Stimulated activated CD8-positive, alpha-beta memory T cell treated with anti-CD3 and anti-CD28 coated beads, Interleukin-4, amount 100 ng/mL, for 4 hours (primary cell): Measurements from ENCODE around the gene SMC5.
"Not testable (repeated sequence)": the region's sequence is repeated elsewhere in the genome, so short reads cannot be mapped to it uniquely, and the experiment has no call there.

Experiments
- DNase-seq, 2 donors: peaks; one replicate each; pipeline ENCODE4 v3.0.0-alpha.2; 2020; ENCODE audit warnings: low read depth in 2 of 2, low spot score in 1 of 2

Gene SMC5

DNA sequence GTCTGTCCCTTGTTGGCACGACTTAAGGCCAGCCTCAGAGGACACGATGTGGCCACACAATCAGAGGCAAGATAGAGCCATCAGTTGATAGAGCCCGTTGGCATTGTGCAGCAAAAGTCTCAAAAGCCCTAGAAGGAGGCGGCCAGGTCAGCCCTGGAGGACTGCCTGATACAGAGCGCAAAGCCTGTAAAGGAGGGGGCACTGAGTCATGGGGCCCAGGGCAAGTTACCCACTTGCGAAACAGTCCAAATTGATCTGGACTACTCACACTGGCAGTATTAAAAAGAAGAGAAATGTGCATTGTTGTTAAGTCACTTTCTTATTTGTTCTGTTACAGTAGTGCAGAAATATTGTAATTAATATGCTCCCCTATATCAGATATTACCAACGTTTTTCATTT lies 104.2 kb downstream of the SMC5 start:
- DNase-seq, result no peak

DNA sequence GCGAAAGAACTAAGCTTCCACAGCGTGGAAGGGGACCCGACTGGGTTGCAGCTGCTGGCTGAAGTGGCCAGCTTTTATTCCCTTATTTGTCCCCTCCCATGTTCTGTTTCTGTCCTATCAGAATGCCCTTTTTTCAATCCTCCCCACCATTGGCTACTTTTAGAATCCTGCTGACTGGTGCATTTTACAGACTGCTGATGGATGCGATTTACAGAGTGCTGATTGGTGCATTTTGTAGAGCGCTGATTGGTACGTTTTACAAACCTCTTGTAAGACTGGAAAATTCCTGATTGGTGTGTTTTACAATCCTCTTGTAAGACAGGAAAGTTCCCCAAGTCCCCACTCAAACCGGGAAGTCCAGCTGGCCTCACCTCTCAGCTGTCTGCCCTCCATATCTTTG lies 105.0 kb downstream of the SMC5 start:
- no peak for DNase-seq

DNA sequence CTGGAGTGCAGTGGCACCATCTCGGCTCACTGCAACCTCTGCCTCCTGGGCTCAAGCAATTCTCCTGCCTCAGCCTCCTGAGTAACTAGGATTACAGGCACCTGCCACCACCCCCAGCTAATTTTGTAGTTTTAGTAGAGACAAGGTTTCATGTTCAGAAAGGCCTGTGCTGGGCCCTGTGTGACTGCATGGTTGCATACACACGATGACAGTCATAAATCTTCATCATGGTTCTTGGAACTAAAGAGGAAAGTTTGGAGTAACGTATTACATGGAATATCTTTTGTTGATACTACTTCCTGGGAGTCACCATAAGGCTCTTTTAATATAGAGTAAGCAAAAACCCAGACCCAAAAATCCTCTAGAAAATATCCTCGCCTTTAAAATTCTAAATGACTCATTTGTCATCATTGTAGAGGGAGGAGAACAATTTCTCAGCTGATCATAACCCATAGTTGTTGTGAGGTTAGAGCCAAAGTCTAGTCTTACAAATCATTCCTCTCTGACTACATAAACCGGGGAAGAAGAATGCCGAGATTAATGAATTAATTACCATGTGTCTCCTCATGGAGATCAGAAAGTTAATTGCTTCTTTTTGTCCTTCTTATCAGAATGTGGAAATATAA lies 108.6 kb downstream of the SMC5 start:
- DNase-seq, result no peak

DNA sequence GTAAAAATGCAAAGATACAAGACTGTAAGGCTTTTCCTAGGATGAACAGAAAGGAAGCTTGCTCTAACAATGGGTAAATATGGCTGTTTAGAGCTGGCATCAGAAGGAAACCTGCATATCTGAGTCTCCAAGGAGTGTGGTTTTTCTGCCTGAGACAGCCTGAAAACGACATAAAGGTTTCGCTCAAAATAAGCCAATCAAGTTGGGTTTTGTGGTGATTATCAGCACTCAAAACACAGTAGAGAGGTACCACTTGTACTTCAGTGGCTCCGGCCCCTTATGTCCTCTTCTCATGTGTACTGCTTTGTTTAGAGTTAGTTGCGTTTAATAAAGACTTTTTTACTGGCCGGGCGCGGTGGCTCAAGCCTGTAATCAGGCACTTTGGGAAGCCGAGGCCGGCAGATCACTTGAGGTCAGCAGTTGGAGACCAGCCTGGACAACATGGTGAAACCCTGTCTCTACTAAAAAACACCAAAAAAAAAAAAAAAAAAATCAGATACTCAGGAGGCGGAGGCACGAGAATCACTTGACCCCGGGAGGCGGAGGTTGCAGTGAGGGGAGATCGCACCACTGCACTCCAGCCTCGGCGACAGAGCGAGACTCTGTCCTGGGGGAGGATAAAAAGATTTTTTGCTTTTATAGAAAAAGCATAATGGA lies 116.3 kb downstream of the SMC5 start:
- no peak for DNase-seq

DNA sequence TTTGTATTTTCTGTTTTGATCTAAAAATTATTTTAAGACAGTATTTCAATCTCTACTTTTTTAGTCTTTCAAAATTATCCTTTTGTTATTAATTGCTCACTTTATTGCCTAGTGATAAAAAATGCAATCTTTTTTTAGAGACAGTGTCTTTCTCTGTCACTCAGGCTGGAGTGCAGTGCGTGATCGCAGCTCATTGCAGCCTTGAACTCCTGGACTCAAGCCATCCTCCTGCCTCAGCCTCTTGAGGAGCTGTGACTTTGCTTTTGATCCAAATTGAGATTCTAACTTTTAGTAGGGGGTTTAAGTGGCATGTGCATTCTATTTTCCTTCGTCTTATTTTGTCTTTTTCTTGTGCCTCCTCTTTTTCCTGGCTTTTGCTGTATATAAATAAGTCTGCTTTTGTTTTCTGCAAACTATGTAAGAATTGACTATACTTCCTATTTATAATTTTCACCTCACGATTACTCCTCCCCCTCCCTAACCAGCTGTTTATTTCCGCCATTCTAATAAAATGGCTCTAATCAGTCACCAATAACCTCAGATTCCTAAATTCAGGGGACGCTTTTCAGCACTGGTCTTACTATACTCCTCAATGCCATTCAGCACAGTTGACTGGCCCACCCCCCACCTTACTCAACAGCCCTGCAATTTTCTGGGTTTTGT lies 123.4 kb downstream of the SMC5 start:
- DNase-seq, result no peak

DNA sequence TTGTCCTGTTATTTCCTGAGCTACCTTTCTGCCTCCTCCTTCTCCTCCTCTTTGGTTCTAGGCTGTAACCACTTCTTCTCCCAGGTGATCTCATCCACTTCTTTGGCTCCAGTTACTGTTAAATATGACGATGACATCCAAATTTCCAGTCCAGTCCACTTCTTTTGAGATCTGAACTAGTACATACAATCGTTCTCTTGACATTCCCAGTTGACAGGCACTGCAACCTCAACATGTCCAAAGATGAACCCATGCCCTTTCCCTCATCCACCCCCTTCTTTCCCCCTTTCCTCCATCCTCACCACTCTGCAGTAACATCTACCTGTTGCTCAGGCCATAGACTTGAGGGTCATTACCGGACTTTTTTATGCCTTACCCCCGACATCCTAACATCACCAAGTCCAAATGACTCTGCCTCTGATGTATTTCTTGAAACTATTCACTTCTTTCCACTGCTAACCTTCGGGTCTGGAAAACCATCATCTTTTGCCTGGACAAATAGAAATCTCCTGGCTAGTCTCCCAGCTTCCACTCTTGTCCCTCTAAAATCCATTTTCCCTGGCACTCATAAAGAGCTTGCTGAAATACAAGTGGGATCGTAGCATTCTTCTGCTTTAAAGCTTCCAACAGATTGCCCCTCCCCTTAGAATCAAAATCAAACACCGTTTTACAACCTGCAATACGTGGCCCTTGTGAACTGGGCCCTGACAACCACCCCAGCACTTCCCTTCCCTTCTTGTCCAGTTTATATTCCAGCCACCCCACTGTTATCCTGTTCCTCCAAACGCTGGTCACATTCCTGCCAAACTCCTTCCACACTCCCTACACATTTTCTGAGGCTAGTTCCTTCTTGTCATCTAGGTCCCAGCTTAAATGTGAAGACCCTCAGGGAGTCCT lies 124.2 kb downstream of the SMC5 start:
- no peak for DNase-seq

DNA sequence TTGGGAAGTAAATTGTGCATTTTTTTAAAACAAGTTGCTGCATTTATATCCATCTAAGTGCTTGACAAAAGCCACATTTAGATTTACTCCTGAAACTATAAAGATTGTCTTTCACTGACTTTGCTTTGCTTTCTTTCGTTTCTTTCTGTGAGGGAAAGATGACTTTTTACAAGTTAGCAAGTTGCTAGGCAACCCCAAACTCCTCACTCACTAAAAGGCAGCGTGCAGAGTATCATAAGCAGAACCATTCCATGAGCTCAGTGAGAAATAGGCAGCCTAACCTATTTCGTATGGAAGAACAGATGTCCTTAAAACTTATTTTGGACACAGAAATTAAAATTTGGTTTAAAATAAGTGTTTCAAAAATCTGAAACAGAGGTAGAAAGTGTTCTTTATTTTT lies 126.6 kb downstream of the SMC5 start:
- DNase-seq, result no peak

DNA sequence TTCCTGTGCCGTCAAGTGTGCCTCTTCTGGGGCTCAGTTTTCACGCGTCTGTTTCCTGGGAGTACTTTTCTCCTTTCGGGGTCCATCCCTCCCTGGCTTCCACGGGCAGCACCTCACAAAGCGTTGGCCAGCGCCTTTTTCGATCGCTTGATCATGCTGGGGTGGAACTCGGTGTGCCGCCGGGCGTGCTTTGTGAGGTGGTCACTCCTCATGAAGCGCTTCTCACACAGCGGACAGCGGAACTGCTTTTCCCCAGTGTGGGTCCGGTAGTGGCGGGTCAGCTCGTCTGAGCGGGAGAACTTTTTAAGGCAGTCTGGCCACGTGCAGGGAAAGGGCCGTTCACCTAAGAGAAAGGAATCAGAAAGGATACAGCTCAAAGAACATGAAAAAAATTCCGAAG lies 128.9 kb downstream of the SMC5 start:
- DNase-seq, result no peak

DNA sequence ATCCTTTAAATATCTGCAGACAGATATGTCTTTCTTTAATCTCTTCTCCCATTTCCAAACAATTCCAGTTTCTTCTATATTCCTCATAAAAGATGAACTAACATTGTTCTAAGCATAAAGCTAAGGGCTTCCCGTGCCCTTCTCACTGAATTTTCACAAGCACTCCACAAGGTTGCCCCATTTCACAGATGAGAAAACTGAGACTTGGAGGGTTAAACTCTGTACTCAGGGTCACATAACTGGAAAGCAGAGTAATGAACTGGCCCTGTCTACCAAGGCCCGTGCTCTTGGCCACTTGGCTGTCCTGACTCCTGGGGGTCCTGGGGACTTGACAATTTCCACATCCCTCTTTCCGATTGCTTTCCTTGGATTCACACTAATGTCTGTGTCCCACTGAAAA lies 130.4 kb downstream of the SMC5 start:
- no peak for DNase-seq

DNA sequence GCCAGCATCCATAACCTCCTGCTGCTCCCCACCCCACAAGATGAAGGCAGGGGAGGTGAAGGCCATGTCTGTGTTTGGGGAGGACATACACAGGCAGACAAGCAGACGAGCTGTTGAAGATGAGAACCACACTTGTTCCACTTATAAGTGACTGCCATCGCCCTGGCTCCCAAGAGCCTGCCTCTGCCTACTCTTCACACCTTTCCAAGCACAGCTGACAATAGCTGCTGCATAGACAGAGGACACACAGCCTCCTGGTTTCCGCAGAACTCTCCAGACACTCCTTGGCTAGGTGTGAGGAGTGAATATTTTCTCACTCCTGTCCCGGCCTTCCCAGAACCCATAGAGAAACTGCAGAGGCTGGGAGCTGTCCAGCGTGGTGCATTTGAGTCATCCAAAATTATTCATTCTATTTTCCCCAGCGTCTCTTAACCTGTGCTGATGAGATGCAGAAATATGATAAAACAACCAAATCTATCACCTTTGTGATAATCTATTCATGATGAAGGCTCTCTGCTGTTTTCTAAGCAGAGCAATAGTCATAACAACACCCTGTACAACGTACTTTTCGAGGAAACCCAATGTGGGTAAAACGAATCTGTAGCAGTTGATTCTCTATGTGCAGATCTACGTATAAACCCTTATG lies 131.0 kb downstream of the SMC5 start:
- DNase-seq, result no peak

DNA sequence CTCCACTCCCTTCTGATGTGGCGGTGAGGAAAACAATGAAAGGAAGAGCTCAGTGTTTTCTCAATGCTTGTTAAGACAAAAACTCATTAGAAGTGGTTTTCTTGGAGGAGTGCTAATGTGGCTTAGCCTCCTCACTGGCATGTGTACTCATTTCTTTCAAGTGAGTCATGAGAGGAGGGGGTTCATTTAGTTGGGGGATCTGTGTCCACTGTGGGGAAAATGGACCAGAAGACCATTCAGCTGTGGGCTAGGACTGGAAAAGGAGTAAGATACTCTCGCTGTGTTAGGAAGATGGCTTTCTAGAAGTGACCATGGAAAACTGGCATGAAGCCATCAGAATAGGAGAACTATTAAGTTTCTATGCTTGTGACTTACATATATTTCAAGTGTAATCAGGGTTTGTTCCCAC lies 132.2 kb downstream of the SMC5 start:
- DNase-seq, result no peak

DNA sequence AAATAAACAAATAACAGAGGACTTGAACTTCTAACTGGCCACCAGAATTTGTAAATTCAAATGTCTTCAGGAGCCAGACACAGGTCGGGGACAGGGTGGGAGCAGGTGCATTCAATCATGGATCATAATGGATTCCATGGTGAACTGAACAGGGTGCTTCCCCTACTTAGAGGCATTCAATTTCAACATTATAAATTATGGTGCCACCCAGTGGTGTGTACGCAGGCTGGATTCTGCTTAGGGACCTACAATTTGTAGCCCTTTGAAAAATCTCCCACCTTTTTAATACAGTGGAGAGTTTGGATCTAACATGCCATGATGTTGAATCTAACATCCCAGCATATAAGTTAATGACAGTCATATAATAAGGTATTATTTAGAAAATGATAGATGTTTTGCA lies 133.4 kb downstream of the SMC5 start:
- DNase-seq, result no peak

DNA sequence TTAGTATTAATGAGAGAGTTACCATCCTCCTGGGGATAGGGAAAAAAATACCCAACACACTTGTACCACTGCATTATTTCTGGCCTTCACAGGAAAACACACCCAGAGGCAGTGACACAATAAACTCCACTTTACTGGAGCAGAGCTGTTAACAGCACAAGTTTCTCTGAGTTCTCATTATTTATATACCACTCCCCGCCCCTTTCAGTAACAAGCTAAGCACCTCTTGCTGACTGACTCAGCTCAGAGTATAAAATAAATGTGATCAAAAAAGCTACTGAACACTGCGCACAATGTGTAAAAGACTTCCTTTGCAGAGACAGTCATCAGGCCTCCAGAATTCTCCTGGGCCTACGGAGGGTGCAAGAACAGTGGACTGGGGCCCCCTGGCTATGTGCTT lies 134.1 kb downstream of the SMC5 start:
- DNase-seq, result no peak

DNA sequence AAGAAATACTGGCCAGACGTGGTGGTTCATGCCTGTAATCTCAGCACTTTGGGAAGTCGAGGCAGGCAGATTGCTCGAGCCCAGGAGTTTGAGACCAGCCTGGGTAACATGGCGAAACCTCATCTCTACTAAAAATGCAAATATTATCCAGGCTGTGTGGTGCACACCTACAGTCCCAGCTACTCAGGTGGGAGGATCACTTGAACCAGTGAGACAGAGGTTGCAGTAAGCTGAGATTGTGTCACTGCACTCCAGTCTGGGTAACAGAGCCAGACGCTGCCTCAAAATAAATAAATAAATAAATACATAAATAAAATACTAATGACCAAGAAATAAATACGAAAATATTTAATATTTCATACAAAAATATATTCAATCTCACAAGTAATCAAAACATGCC lies 136.9 kb downstream of the SMC5 start:
- DNase-seq, result no peak

DNA sequence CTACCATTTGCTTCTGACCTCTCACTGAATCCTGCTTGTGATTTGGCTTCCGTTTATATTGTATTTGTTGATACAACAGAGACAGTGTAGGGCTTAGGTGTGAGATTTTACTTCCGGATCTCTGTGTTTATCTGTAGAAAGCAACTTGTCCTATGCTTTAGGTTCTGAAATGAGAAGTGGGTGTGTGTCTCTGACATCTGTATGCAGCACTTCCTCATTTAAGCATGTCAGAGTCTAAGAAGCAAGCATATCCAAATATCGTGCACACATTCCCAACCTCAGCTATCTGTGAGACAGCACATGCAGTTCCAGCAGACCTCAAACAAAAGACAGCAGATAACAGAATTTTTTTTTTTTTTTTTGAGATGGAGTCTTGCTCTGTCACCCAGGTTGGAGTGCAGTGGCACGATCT lies 139.4 kb downstream of the SMC5 start:
- no peak for DNase-seq

DNA sequence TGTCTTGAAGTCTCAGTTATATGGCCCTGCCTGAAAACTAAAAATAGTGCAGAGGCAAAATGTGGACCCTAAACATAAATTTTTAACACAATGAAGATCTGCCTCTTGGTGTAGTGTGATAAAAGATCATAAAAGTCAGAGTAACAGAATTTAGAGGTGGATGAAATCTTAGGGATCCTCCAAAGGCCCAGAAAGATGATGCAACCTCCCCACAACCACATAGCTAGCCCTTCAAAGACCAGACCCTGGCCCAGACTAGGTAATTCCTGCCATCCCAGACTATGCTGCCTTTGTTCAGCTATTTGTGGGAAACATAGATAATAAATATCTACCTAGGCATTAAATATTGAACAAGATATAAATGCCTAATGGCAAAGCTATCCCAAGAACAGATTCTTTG lies 140.4 kb downstream of the SMC5 start:
- DNase-seq, result no peak

DNA sequence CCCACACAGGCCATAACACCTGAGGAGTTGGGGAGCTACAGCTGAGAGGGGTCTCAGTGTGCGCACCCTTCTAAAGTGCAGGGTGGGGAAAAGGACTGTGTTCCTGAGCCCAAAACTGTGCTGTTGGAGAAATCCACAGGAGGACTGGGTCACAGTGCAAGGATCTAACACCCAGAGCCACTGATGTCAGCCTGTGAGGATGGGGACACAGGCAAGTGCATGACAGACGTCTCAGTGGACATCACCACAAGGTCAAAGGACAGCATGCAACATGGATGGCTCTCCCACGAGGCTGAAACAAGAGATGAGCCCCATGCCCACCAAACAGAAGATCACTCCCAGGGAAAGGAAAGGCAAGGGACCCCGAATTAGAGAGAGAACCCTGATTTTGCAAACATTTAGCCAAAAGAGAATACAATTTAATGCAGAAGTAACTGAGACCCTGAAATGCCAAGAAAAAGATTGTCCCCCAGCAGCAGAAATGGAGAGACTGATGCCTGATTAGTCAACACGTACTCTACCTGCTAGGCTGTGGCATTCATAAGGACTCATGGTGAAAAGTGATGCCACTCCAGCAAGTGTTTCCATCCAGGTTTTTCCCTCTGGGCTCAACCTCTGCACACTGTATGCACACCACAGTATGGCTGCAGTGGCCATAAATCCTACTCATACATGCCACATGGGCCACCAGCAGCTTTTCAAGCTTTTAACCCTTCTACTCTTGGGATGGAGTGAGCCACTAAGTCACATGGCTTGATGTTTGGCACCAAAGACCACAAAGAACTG lies 141.5 kb downstream of the SMC5 start:
- no peak for DNase-seq

DNA sequence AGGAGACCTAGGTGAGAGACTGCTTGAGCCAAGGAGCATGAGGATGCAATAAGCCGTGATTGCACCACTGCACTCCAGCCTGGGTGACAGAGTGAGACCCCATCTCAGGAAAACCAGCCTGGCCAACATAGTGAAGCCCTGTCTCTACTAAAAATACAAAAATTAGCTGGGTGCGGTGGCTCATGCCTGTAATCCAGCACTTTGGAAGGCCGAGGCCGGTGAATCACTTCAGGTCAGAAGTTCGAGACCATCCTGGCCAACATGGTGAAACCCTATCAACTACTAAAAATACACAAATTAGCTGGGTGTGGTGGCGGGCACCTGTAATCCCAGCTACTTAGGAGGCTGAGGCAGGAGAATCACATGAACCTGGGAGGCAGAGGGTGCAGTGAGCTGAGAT lies 142.5 kb downstream of the SMC5 start:
- not testable (repeated sequence) for DNase-seq

DNA sequence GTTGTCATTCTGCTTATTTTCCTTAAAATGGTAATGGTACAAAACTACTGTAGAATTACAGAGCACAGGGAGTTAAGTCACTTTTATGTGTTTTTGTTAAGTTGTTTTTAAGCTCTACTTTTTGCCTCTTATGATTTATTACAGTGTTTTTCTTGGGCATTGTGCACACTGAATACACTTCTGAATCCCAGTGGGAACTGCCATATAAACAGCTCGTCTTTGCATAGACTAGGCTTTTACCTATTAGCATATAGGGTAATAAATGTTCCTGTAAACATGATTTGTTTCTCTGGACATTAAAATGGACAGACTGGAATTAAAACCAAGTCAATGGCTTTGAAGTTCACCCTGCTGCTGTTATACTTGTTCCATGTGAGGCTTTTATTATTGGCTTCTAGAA lies 143.4 kb downstream of the SMC5 start:
- DNase-seq, result no peak

DNA sequence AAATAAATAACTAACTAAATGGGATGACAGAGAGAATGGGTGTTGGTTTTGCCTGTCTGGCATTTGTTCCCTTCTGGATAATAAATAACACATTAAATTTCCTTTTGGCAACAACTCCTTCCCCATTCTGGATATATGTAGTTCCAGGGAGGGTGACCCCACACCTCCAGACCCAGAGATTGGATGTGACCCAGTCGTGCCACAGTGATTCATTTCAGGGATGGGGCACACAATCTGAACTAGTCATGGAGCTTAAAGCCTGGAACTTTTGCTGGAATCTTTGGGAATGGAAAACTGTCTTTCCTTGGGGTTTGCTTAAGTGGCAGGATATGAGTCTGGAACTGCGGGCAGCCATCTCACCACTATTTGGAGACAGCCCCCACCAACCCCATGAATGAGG lies 144.4 kb downstream of the SMC5 start:
- DNase-seq, result no peak
